Peyer's patch (tissue), 4 donors: ENCODE results near the gene SASH3.

Experiments
- POLR2A ChIP-seq, 2 donors: fragments of 450-650 bp; IDR thresholded peaks; one replicate each; pipeline ENCODE4 v1.5.1; 2017; ENCODE audit warnings: antibody characterized with exemption in 2 of 2, mild to moderate bottlenecking in 2 of 2, moderate library complexity in 2 of 2
- TF ChIP-seq, protein P1 (sequence below), 6 experiments: fragments of 450-650 bp in 4 of 6; fragments of 200-600 bp in 2 of 6; sonication (generic) in 1 of 6; IDR thresholded peaks; one replicate each; pipeline ENCODE4 v1.5.1; 2017 to 2019; ENCODE audit warnings: antibody characterized with exemption in 6 of 6, mild to moderate bottlenecking in 3 of 6, moderate library complexity in 1 of 6

DNA sequence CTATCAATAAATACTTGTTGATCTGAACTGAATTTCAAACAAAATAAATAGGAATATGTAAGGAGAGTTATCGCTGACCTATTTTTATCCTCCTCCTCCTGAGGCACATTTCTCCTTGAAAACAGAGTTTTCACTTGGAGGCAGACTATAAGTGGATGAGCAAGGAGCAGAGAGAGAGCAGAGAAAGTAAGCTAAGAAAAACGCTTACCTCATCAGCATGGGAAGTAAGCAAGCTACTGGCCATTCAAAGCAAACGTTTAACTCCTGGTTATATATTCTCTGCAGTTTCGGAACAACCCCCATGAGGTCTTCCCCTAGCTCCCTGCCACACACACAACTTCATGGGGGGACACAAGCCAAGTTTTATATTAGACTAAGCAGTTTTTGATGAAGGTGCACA lies 50.7 kb downstream of the SASH3 start:
- no peak for TF ChIP-seq POLR2A (IDR thresholded peaks at IDR 0.05)
- TF ChIP-seq, protein P1, sequence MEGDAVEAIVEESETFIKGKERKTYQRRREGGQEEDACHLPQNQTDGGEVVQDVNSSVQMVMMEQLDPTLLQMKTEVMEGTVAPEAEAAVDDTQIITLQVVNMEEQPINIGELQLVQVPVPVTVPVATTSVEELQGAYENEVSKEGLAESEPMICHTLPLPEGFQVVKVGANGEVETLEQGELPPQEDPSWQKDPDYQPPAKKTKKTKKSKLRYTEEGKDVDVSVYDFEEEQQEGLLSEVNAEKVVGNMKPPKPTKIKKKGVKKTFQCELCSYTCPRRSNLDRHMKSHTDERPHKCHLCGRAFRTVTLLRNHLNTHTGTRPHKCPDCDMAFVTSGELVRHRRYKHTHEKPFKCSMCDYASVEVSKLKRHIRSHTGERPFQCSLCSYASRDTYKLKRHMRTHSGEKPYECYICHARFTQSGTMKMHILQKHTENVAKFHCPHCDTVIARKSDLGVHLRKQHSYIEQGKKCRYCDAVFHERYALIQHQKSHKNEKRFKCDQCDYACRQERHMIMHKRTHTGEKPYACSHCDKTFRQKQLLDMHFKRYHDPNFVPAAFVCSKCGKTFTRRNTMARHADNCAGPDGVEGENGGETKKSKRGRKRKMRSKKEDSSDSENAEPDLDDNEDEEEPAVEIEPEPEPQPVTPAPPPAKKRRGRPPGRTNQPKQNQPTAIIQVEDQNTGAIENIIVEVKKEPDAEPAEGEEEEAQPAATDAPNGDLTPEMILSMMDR (IDR thresholded peaks at IDR 0.05), result no peak
